Measurements from ENCODE around the gene POFUT2. TPM values are rescaled to one million over a fixed set of nuclear protein-coding genes. Genes with fewer than 3 reads are reported as not detected.

Gene POFUT2, protein sequence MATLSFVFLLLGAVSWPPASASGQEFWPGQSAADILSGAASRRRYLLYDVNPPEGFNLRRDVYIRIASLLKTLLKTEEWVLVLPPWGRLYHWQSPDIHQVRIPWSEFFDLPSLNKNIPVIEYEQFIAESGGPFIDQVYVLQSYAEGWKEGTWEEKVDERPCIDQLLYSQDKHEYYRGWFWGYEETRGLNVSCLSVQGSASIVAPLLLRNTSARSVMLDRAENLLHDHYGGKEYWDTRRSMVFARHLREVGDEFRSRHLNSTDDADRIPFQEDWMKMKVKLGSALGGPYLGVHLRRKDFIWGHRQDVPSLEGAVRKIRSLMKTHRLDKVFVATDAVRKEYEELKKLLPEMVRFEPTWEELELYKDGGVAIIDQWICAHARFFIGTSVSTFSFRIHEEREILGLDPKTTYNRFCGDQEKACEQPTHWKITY
- total RNA-seq (2022; extraction: Qiagen RNA extraction; ENCODE audit: low read depth), result 20.4 to 25.4 TPM (median 22.6 TPM) in 5 replicates

DNA sequence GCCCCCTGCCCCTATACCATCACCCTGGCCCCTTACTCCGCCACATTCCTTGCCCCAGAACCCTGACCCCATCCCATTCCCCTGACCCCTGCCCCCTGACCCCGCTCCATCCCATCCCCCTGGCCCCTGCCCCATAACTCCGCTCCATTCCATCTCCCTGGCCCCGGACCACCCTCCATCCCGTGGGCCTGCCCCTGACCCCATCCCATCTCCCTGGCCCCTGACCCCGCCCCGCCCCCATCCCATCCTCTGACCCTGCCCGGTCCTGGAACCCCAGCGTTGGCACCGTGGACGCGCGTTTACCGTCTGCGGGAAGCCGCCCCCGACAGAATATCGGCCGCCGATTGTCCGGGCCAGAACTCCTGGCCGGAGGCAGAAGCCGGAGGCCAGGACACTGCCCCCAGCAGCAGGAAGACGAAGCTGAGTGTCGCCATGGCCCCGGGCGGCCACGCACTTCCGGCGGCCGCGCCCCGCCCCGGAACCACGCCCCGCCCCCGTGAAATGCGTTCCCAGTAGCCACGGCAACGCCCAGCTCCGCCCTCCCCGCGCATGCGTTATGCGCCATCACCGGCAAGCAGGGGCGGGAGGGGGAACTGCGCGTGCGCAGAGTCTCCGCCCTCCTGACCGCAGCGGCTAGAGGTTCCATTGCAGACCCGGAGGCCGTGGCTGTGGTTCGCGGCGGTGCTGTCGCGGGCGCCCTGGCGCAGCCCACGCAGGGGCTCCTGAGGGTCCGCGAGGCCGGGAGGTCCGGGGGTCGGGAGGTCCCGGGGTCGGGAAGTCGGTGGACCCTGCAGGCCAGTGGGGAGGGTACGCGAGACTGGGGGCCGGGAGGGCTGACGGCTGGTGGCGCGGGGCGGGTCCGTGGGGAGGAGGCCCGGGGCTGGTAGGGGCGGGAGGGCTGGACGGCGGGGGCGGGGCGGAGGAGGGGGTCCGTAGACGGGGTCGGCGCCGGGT is at the start of gene POFUT2:
Gene POFUT2, minus strand, starts transcription at position 458 of the 954 bp plus-strand sequence. Its CDS starts 24 bp downstream, at position 434.

Other genes starting within 250 kb of the POFUT2 start
- 4.4 to 6.3 TPM (median 4.9 TPM) in 5 replicates for gene ADARB1, start 213.3 kb downstream of the POFUT2 start, total RNA-seq (2022; extraction: Qiagen RNA extraction; ENCODE audit: low read depth)
- 127 to 167 TPM (median 144 TPM) in 5 replicates for gene COL18A1, start 117.3 kb upstream of the POFUT2 start, total RNA-seq (2022; extraction: Qiagen RNA extraction; ENCODE audit: low read depth)

Data from A549 treated with DMSO at 1 μM for 4 hours (cell line).